Glutamatergic neuron (in vitro differentiated cells): ENCODE measurements around the gene CD63. TPM values are rescaled to one million over a fixed set of nuclear protein-coding genes. Genes with fewer than 3 reads are reported as not detected.

Source experiments
- DNase-seq: peaks from one replicate; pipeline ENCODE4 v3.0.0; 2022
- H3K27ac Mint-ChIP-seq: one replicate; pipeline ENCODE4 v1.8.0; 2020; ENCODE audit warnings: mild to moderate bottlenecking, mixed read lengths, inconsistent platforms; ENCODE audit not compliant: unreplicated experiment
- H3K27me3 Mint-ChIP-seq: one replicate; pipeline ENCODE4 v1.8.0; 2020; ENCODE audit warnings: mild to moderate bottlenecking, moderate library complexity, mixed read lengths, inconsistent platforms; ENCODE audit not compliant: unreplicated experiment
- H3K36me3 Mint-ChIP-seq: one replicate; pipeline ENCODE4 v1.8.0; 2020; ENCODE audit warnings: mild to moderate bottlenecking, mixed read lengths, inconsistent platforms; ENCODE audit not compliant: unreplicated experiment
- H3K4me1 Mint-ChIP-seq: one replicate; pipeline ENCODE4 v1.8.0; 2020; ENCODE audit warnings: mild to moderate bottlenecking, low read depth, mixed read lengths, inconsistent platforms; ENCODE audit not compliant: unreplicated experiment
- H3K4me3 Mint-ChIP-seq: one replicate; pipeline ENCODE4 v1.8.0; 2020; ENCODE audit warnings: mild to moderate bottlenecking, mixed read lengths, inconsistent platforms; ENCODE audit not compliant: unreplicated experiment
- H3K9me3 Mint-ChIP-seq: one replicate; pipeline ENCODE4 v1.8.0; 2020; ENCODE audit warnings: mild to moderate bottlenecking, moderate library complexity, mixed read lengths, inconsistent platforms; ENCODE audit not compliant: unreplicated experiment
- CTCF ChIP-seq: fragments of 200-600 bp; sonication (generic); IDR thresholded peaks from one replicate; pipeline ENCODE4 v1.5.0; 2021; ENCODE audit not compliant: partially characterized antibody, unreplicated experiment
- total RNA-seq: library from RNA; stranded (reverse); fragmentation: NEBNext Ultra II Directional; extraction: Animal tissue kit (Norgen Biotek cat#: 25700); gene quantifications from one replicate; pipeline ENCODE4 v1.2.1, GENCODE V29; 2021; ENCODE audit not compliant: unreplicated experiment

Gene CD63
- total RNA-seq, 1 donor from 2014 or later: 619 TPM

- no peak for TF ChIP-seq CTCF
- no peak for DNase-seq
- peaks cover 3% of the 10 kb centered on the region for H3K27me3 Mint-ChIP-seq
- H3K4me3 Mint-ChIP-seq: no peak overlapping the region
- H3K9me3 Mint-ChIP-seq: peaks cover 2% of the 10 kb centered on the region
- H3K27ac Mint-ChIP-seq: no peak overlapping the region
- no peaks in the 10 kb centered on the region for H3K4me1 Mint-ChIP-seq
- H3K36me3 Mint-ChIP-seq: peaks cover 4% of the 10 kb centered on the region
These were observed 34.2 kb downstream of the CD63 start for GRCh38 chr12:55694651-55695050.

- peaks cover 4% of the 10 kb centered on the region for H3K36me3 Mint-ChIP-seq
- no peak for TF ChIP-seq CTCF
- no peaks in the 10 kb centered on the region for H3K4me1 Mint-ChIP-seq
- no peak for DNase-seq
- H3K9me3 Mint-ChIP-seq: peaks cover 2% of the 10 kb centered on the region
- no peak overlapping the region for H3K4me3 Mint-ChIP-seq
- peaks cover 3% of the 10 kb centered on the region for H3K27me3 Mint-ChIP-seq
- H3K27ac Mint-ChIP-seq: no peak overlapping the region
These were observed 34.7 kb downstream of the CD63 start for GRCh38 chr12:55694188-55694515.

GRCh38 chr12:55693323-55694187 lies 35.3 kb downstream of the CD63 start:
- peaks cover 2% of the 10 kb centered on the region for H3K9me3 Mint-ChIP-seq
- no peak overlapping the region for H3K4me3 Mint-ChIP-seq
- peaks cover 4% of the 10 kb centered on the region for H3K36me3 Mint-ChIP-seq
- DNase-seq: no peak
- H3K27ac Mint-ChIP-seq: no peak overlapping the region
- TF ChIP-seq CTCF: no peak
- H3K4me1 Mint-ChIP-seq: no peaks in the 10 kb centered on the region
- peaks cover 3% of the 10 kb centered on the region for H3K27me3 Mint-ChIP-seq

GRCh38 chr12:55692631-55693322 lies 36.0 kb downstream of the CD63 start:
- Mint-ChIP-seq H3K4me3 (no peak overlapping the region), H3K9me3 (peaks cover 2% of the 10 kb centered on the region), H3K36me3 (peaks cover 4% of the 10 kb centered on the region), H3K27ac (no peak overlapping the region), H3K4me1 (no peaks in the 10 kb centered on the region), H3K27me3 (peaks cover 3% of the 10 kb centered on the region)
- no peak for DNase-seq
- no peak for TF ChIP-seq CTCF
